Measurements from ENCODE around the gene TLR3.
"Not testable (repeated sequence)": the region's sequence is repeated elsewhere in the genome, so short reads cannot be mapped to it uniquely, and the experiment has no call there.

The TLR3 gene

DNA sequence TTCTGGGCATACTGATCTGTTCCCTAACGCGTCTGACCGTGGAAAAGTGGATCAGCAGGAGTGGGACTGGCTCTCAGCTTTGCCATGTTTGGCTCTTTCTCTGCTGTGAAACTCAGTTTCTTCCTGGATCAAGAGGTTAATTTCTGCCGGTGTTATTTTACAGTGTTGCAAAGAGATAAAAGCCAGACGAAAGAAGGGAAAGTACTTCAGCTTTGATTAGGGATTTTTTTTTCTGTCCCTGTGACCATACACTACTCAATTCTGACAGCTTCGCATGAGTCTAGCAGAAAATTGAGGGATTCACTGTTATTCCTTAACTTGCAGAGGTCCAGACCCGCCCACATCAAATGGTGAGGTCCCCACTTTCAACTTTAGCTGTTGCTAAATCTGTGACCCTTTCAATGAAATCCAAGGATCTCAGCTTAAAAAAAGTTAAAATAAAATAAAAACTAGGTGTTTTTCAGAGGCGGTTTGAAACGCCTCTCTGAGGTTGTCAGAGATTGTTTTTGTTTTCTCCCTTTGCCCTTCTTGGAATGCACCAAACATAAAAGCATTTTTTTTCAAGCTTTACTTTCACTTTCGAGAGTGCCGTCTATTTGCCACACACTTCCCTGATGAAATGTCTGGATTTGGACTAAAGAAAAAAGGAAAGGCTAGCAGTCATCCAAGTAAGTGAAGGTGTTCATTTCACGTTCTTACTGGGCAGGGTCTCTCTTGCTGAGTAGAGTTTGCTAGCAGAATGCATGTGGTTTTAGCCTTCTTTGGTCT is at the start of gene TLR3:
Gene TLR3 (plus strand): TSS at position 576 of the 768 bp plus-strand sequence. CDS start 7,464 bp downstream, outside the sequence.
- no peak for DNase-seq

DNA sequence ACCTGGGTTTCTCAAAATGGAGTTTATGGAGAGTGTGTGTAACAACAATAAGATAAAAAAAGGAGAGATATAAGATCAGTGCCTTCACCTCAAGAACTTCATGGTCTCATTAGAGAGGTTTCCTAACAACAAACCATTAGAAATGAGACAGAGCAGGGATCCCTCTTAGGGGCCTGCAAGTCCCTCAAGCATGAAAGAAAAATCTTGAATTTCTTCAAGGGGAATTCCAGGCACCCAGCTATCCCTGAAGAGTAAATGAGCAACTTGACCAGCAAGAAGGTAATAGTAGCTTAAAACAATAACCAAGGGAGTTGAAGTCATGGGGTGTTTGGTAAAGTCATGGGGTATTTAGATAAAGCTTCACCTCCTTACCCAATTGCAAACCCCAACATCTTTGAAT is 49.7 kb upstream of the TLR3 start:
- no peak for DNase-seq

GRCh38 chr4:186020106-186020792 is 48.7 kb upstream of the TLR3 start:
- no peak for DNase-seq

DNA sequence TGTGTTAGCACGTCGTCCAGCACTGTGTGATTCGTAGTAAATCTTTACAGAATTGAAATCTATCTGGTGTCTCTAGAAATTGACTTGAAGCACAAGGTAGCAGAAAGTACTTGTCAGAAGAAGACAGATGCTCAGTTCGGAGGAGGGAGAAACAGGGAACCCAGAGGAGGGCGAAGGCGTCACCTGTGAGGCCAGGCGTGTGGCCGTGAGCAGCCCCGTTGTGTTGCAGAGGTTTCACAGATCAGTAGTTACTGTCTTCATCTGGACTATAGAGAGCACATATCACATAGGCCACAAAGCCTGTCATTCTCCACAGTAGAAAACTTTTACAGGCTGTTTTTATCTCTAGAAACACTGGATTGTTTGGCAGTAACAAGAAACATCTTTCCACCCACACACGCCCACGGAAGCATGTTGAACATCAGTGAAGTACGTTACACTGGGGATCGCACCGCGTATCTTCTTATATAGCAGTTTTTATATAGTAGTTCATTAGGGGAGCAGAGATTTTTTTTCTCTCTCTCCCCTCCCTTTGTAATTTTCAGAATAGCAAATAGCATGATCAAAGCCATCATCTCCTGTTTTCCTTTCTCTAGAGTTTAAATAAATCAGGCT is 48.1 kb upstream of the TLR3 start:
- no peak for DNase-seq

- DNase-seq = no peak
These were observed 47.3 kb upstream of the TLR3 start for GRCh38 chr4:186021461-186022167.

GRCh38 chr4:186023975-186024374 is 45.0 kb upstream of the TLR3 start:
- no peak for DNase-seq

GRCh38 chr4:186024637-186025407 is 44.1 kb upstream of the TLR3 start:
- no peak for DNase-seq

DNA sequence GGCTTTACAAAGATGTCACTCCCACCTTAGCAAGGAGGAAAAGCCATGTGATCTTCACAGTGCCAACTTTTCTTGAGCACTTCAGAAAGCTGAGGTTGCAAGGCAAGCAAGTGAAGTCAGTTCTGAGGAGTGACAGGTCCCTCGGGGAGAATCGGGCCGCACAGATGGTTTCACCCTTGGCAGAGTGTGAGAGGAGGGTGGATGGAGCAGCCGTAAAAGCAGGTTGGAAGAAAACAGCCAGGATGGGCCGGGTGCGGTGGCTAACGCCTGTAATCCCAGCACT is 43.6 kb upstream of the TLR3 start:
- DNase-seq = no peak

DNA sequence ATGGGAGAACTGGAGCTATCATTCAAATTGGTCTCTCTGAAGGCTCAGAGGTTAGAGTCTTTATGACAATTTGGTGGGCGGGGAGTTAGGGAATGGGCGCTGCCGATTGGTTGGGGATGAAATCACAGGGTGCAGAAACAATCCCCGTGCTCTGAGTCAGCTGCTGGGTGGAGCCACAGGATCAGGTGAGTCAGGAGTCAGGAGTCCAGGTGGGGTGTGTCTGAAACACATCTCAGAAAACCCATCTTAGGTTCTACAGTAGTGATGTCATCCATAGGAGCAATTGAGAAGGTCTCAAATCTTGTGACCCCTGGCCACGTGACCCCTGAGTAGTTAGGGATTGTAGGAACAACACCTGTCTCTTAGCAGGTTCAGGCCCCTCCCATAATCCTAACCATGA is 41.6 kb upstream of the TLR3 start:
- DNase-seq = no peak

GRCh38 chr4:186029571-186030398 is 39.2 kb upstream of the TLR3 start:
- DNase-seq = no peak

DNA sequence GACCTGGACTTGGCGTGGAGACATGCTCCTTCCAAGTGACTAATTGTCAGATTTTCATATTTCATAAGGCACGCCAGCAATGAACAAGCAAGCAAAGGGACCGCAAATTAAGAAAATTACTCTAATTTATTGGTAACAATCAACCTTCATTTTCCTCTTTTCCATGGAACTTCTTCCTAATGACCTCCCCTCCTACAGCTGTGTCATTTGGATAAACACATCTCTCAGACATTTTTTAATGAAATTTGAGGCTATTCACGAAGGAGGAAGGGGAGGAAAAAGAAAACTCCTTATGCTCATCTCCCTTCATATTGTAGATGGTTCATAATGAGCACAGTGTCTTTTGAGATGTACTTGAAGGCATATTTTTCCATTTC is 38.6 kb upstream of the TLR3 start:
- DNase-seq = no peak

DNA sequence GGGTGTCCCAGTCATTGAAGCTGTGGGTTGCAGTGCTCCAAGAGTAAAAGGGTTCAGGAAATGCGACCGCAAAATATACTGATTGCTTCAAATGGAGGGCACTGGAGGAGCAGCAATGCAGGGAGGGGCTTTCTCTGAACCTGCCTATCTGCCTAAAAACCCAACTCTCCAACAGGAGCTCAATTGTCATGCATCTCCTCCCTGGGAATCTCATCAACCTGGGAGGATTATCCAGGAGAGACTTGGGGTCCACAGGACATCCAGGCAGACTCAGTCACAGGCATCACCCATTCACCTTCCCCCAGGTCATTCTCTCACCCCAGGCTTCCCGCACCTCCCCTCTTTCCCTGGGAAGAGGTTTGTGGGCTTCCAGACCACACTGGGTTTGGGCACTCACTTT is 38.2 kb upstream of the TLR3 start:
- DNase-seq = no peak

DNA sequence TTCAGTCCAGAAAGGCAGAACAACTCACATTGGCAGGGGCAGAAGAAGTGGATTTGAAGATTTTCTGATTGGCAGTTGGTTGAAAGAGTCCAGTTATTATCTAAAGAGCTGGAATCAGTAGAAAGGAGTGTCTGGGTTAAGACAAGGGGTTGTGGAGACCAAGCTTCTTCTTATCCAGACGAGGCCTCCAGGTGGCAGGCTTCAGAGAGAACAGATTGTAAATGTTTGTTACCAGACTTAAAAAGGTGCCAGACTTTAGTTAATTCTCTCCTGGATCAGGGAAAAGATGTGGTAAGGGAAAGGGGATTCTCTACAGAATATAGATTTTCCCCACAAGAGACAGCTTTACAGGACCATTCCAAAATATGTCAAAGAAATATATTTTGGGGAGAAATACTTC is 36.7 kb upstream of the TLR3 start:
- DNase-seq = no peak

GRCh38 chr4:186033027-186033426 is 35.9 kb upstream of the TLR3 start:
- DNase-seq = no peak

DNA sequence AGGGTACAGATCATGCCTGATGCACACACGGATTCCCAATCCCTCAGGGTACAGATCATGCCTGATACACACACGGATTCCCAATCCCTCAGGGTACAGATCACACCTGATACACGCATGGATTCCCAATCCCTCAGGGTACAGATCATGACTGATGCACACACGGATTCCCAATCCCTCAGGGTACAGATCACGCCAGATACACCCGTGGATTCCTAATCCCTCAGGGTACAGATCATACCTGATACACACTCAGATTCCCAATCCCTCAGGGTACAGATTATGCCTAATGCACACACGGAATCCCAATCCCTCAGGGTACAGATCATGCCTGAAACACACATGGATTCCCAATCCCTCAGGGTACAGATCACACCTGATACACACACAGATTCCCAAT is 34.3 kb upstream of the TLR3 start:
- DNase-seq = not testable (repeated sequence)

- no peak for DNase-seq
These were observed 31.9 kb upstream of the TLR3 start for GRCh38 chr4:186036976-186037581.

DNA sequence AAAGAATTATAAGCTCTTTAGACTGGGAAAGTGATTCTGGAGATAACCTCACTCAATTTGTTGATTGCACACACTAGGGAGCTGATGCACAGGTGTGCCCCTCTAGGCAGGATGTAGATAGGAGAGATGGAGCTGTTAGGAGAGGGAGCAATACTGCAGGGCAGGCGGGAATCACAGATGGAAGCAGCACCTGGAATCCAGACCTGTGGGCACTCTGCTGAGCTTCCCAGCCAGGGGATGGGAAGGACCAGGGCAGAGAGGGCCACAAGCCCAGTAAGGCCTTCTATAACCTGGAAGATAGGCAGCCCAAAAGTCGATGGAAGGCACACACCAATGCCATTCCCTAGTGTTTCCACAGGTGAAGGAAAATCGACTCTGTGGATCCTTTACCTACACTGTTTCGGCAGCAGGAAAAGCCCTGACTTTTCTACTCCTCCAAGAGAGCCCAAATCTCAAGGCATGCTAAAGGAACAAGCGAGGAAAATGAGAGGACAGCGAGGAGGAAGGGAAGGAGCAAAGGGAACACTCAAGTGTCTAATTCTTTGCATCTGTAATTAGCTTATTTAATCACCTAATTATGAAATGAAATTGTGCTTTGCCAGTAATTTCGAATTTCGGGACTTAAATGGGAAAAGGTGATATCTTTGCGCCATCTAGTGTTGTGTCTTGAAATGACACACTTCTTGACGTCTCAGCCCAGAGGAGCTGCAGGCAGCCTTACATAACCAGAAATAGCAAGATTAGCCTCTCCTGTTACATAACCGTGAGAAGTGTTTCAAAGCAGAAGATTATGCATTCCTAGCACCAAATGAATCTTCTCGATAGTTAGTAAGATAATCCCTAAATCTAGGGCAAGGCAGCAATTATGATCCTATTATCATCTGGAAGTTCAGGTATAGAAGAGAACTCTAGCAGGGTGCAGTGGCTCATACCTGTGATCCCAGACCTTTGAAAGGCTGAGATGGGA is 31.0 kb upstream of the TLR3 start:
- no peak for DNase-seq

DNA sequence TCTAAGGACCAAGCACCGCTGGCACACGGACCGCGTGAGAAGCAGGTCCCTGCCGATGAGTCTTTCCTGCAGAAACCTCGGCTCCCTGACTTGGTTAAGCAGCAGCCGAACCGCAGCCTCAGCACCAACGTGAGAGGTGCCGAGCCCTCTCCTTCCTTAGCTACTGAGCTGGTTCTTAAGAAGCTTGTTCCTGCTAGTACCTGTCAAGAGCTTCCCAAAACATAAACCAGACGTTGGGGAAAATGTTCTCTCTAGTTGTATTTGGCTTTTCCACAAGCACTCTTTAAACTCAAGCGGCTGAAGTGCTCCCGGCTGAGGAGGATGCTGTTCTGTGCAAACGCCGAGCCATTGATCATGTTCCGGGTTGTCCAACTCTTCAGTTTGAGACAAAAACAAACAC is 29.3 kb upstream of the TLR3 start:
- DNase-seq = no peak

- DNase-seq = no peak
These were observed 28.6 kb upstream of the TLR3 start for GRCh38 chr4:186040316-186040715.

GRCh38 chr4:186047501-186047900 is 21.5 kb upstream of the TLR3 start:
- DNase-seq = not testable (repeated sequence)
